Measurements from ENCODE around the gene IPO13. TPM values are rescaled to one million over a fixed set of nuclear protein-coding genes. Genes with fewer than 3 reads are reported as not detected.

Gene IPO13
- total and polyA plus RNA-seq, 3 donors from 2014 or later: 67.3 to 138 (median 77.0) TPM

GRCh38 chr1:43991200-43991475 is 44.4 kb downstream of the IPO13 start:
- H3K4me3 ChIP-seq: peak overlapping the region; percentile 51 to 86
- no peaks in the 10 kb centered on the region for H3K36me3 ChIP-seq (ENCODE audit: low read depth, missing control alignments)
- peaks cover 13% of the 10 kb centered on the region for H3K4me1 ChIP-seq
- H3K27me3 ChIP-seq: no peaks in the 10 kb centered on the region
- WGBS, 2 donors: 1 to 8% methylated on average over 4 to 10 of the region's 10 CpGs
- intact Hi-C loops (cut with DNase I; ENCODE audit: low total_unique reads): no loop called here
- H3K27ac ChIP-seq: peak overlapping the region; percentile 55 to 70
- DNase-seq: no peak
- H3K9me3 ChIP-seq: no peaks in the 10 kb centered on the region
- TF ChIP-seq CTCF (IDR thresholded peaks at IDR 0.05): no peak
- TF ChIP-seq POLR2A (IDR thresholded peaks at IDR 0.05): no peak

GRCh38 chr1:43991476-43992231 is 44.9 kb downstream of the IPO13 start, which contains the start of gene CCDC24:
CCDC24 (plus strand) TSS chr1:43991599; CDS start chr1:43991879, 280 bp downstream.
- H3K27ac ChIP-seq: peak within 1 kb of the TSS; percentile 55 to 70
- no peaks in the 10 kb centered on the region for H3K9me3 ChIP-seq
- peak; percentile 94 for DNase-seq
- WGBS, 2 donors: 1% methylated on average over 34 to 66 of the region's 66 CpGs
- peak within 1 kb of the TSS; percentile 51 to 86 for H3K4me3 ChIP-seq
- H3K36me3 ChIP-seq (ENCODE audit: low read depth, missing control alignments): no peaks in the 10 kb centered on the region
- TF ChIP-seq POLR2A (IDR thresholded peaks at IDR 0.05) (no peak), CTCF (IDR thresholded peaks at IDR 0.05) (no peak)
- peaks cover 13% of the 10 kb centered on the region for H3K4me1 ChIP-seq
- H3K27me3 ChIP-seq: no peaks in the 10 kb centered on the region
- intact Hi-C loops (cut with DNase I; ENCODE audit: low total_unique reads): no loop called here

- H3K27me3 ChIP-seq: no peaks in the 10 kb centered on the region
- WGBS, 2 donors: 33 to 44% methylated on average over 10 to 11 of the region's 11 CpGs
- no peak for DNase-seq
- peak overlapping the region; percentile 51 to 86 for H3K4me3 ChIP-seq
- H3K27ac ChIP-seq: peak overlapping the region in 1 of 2 donors; percentile 55
- intact Hi-C loops (cut with DNase I; ENCODE audit: low total_unique reads): no loop called here
- peaks cover 13% of the 10 kb centered on the region for H3K4me1 ChIP-seq
- no peaks in the 10 kb centered on the region for H3K36me3 ChIP-seq (ENCODE audit: low read depth, missing control alignments)
- TF ChIP-seq CTCF (IDR thresholded peaks at IDR 0.05) (no peak), POLR2A (IDR thresholded peaks at IDR 0.05) (no peak)
- no peaks in the 10 kb centered on the region for H3K9me3 ChIP-seq
Observed at GRCh38 chr1:43992232-43992995, 45.7 kb downstream of the IPO13 start.

- Histone ChIP-seq H3K4me3 (no peak overlapping the region), H3K4me1 (peaks cover 13% of the 10 kb centered on the region), H3K9me3 (no peaks in the 10 kb centered on the region), H3K27me3 (no peaks in the 10 kb centered on the region), H3K27ac (no peak overlapping the region), H3K36me3 (ENCODE audit: low read depth, missing control alignments) (no peaks in the 10 kb centered on the region)
- TF ChIP-seq CTCF (IDR thresholded peaks at IDR 0.05): no peak
- TF ChIP-seq POLR2A (IDR thresholded peaks at IDR 0.05): no peak
- no peak for DNase-seq
- intact Hi-C loops (cut with DNase I; ENCODE audit: low total_unique reads): no loop called here
- 90 to 95% methylated on average over 9 of the region's 9 CpGs for WGBS, 2 donors
Observed at GRCh38 chr1:43993206-43993914, 46.6 kb downstream of the IPO13 start.
